Panc1 (cell line): Measurements from ENCODE around the gene PRR29.

Experiments
- POLR2AphosphoS5 ChIP-seq: IDR thresholded peaks from 2 replicates; pipeline ENCODE4 v1.6.1; 2012; ENCODE audit warnings: mild to moderate bottlenecking, low read depth, low read length, moderate library complexity
- TF ChIP-seq, protein P1 (sequence below): fragments of 450-650 bp; IDR thresholded peaks from 2 replicates; pipeline ENCODE4 v1.5.1; 2017; ENCODE audit warnings: mild to moderate bottlenecking
- TF ChIP-seq, protein P2 (sequence below), 2 experiments: IDR thresholded peaks; 2 replicates each; pipeline ENCODE4 v1.6.1; 2011 to 2012; ENCODE audit warnings: low read depth in 2 of 2, control low read depth in 1 of 2, low read length in 1 of 2, mild to moderate bottlenecking in 1 of 2, moderate library complexity in 1 of 2; ENCODE audit not compliant: insufficient read depth in 1 of 2

GRCh38 chr17:64032081-64032480 lies 33.9 kb downstream of the PRR29 start:
- TF ChIP-seq, protein P1, sequence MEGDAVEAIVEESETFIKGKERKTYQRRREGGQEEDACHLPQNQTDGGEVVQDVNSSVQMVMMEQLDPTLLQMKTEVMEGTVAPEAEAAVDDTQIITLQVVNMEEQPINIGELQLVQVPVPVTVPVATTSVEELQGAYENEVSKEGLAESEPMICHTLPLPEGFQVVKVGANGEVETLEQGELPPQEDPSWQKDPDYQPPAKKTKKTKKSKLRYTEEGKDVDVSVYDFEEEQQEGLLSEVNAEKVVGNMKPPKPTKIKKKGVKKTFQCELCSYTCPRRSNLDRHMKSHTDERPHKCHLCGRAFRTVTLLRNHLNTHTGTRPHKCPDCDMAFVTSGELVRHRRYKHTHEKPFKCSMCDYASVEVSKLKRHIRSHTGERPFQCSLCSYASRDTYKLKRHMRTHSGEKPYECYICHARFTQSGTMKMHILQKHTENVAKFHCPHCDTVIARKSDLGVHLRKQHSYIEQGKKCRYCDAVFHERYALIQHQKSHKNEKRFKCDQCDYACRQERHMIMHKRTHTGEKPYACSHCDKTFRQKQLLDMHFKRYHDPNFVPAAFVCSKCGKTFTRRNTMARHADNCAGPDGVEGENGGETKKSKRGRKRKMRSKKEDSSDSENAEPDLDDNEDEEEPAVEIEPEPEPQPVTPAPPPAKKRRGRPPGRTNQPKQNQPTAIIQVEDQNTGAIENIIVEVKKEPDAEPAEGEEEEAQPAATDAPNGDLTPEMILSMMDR = no peak
- TF ChIP-seq, protein P2, sequence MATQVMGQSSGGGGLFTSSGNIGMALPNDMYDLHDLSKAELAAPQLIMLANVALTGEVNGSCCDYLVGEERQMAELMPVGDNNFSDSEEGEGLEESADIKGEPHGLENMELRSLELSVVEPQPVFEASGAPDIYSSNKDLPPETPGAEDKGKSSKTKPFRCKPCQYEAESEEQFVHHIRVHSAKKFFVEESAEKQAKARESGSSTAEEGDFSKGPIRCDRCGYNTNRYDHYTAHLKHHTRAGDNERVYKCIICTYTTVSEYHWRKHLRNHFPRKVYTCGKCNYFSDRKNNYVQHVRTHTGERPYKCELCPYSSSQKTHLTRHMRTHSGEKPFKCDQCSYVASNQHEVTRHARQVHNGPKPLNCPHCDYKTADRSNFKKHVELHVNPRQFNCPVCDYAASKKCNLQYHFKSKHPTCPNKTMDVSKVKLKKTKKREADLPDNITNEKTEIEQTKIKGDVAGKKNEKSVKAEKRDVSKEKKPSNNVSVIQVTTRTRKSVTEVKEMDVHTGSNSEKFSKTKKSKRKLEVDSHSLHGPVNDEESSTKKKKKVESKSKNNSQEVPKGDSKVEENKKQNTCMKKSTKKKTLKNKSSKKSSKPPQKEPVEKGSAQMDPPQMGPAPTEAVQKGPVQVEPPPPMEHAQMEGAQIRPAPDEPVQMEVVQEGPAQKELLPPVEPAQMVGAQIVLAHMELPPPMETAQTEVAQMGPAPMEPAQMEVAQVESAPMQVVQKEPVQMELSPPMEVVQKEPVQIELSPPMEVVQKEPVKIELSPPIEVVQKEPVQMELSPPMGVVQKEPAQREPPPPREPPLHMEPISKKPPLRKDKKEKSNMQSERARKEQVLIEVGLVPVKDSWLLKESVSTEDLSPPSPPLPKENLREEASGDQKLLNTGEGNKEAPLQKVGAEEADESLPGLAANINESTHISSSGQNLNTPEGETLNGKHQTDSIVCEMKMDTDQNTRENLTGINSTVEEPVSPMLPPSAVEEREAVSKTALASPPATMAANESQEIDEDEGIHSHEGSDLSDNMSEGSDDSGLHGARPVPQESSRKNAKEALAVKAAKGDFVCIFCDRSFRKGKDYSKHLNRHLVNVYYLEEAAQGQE (IDR thresholded peaks at IDR 0.05; ENCODE audit: insufficient read depth in 1 of 2, low read depth in 2 of 2, low read length in 1 of 2) = no peak
- no peak for TF ChIP-seq POLR2AphosphoS5
